Fibroblast of lung (primary cell): Measurements from ENCODE around the gene IGFN1. TPM values are rescaled to one million over a fixed set of nuclear protein-coding genes. Genes with fewer than 3 reads are reported as not detected.

Experiments
- DNase-seq, 2 donors: peaks; one replicate each; pipeline versions ENCODE4 v3.0.0 to v3.0.0-alpha.2; 2010; ENCODE audit warnings: low read depth in 2 of 2
- H2AFZ ChIP-seq: 2 replicates; pipeline ENCODE4 v1.5.1; 2012; ENCODE audit warnings: low read length, control low read depth, inconsistent platforms
- H3K27ac ChIP-seq: 2 replicates; pipeline ENCODE4 v1.5.1; 2011; ENCODE audit warnings: low read length, control low read depth; ENCODE audit not compliant: insufficient read depth
- H3K27me3 ChIP-seq: 2 replicates; pipeline ENCODE4 v1.5.1; 2011; ENCODE audit warnings: mild to moderate bottlenecking, low read length; ENCODE audit not compliant: control insufficient read depth, insufficient read depth
- H3K36me3 ChIP-seq: 2 replicates; pipeline ENCODE4 v1.5.1; 2011; ENCODE audit warnings: low read length; ENCODE audit not compliant: control insufficient read depth, insufficient read depth
- H3K4me1 ChIP-seq: 2 replicates; pipeline ENCODE4 v1.5.1; 2011; ENCODE audit warnings: low read length; ENCODE audit not compliant: control insufficient read depth, insufficient read depth; ENCODE audit errors: extremely low read depth
- H3K4me2 ChIP-seq: 2 replicates; pipeline ENCODE4 v1.5.1; 2011; ENCODE audit warnings: low read length, control low read depth; ENCODE audit not compliant: insufficient read depth; ENCODE audit errors: extremely low read depth
- H3K4me3 ChIP-seq, 4 experiments: fragments of 200-600 bp in 1 of 4; sonication (generic) in 1 of 4; replicated peaks in 1 of 4; 2 replicates each; pipeline ENCODE4 v1.5.1; 2011 to 2016; ENCODE audit warnings: low read length in 4 of 4, low read depth in 3 of 4, mild to moderate bottlenecking in 3 of 4, control low read depth in 2 of 4, inconsistent platforms in 1 of 4, mixed read lengths in 1 of 4; ENCODE audit not compliant: insufficient read depth in 1 of 4; ENCODE audit errors: control extremely low read depth in 1 of 4
- H3K79me2 ChIP-seq: 2 replicates; pipeline ENCODE4 v1.5.1; 2012; ENCODE audit warnings: mild to moderate bottlenecking, low read length, inconsistent platforms; ENCODE audit not compliant: control insufficient read depth, insufficient read depth
- H3K9ac ChIP-seq: 2 replicates; pipeline ENCODE4 v1.5.1; 2011; ENCODE audit warnings: mild to moderate bottlenecking, low read length, control low read depth; ENCODE audit not compliant: insufficient read depth
- H3K9me3 ChIP-seq: 2 replicates; pipeline ENCODE4 v1.5.1; 2012; ENCODE audit warnings: low read depth, low read length; ENCODE audit not compliant: control insufficient read depth, insufficient read depth
- H4K20me1 ChIP-seq: 2 replicates; pipeline ENCODE4 v1.5.1; 2011; ENCODE audit warnings: low read length; ENCODE audit not compliant: control insufficient read depth, insufficient read depth; ENCODE audit errors: extremely low read depth
- EZH2 ChIP-seq: IDR thresholded peaks from 2 replicates; pipeline ENCODE4 v1.5.1; 2012; ENCODE audit warnings: low read length, control low read depth, mild to moderate bottlenecking; ENCODE audit errors: missing control alignments
- polyA plus RNA-seq, 2 donors: library from polyadenylated mRNA; depleted of rRNA in 1 of 2; stranded (reverse) in 1 of 2; unstranded in 1 of 2; fragments of >200 nt; gene quantifications; 2 replicates each; pipeline ENCODE4 v1.2.1, GENCODE V29; 2011 to 2012; ENCODE audit warnings: missing spikeins in 1 of 2
- total RNA-seq: library from RNA; depleted of rRNA; stranded (reverse); fragments of >200 nt; gene quantifications from 2 replicates; pipeline ENCODE4 v1.2.1, GENCODE V29; 2014
- TF ChIP-seq, protein P1 (sequence below), 2 donors: IDR thresholded peaks in 1 of 2; conservative IDR thresholded peaks in 1 of 2; 1 replicate in 1 of 2; 2 replicates in 1 of 2; pipeline ENCODE4 v1.5.1; 2011 to 2012; ENCODE audit warnings: low read length in 2 of 2, control low read depth in 1 of 2, inconsistent platforms in 1 of 2, low read depth in 1 of 2, mild to moderate bottlenecking in 1 of 2

Gene IGFN1
- total and polyA plus RNA-seq, 2 donors (not counting 1 experiment from before 2014, with no cell fraction given), result 0.17 TPM; not detected in 1

DNA sequence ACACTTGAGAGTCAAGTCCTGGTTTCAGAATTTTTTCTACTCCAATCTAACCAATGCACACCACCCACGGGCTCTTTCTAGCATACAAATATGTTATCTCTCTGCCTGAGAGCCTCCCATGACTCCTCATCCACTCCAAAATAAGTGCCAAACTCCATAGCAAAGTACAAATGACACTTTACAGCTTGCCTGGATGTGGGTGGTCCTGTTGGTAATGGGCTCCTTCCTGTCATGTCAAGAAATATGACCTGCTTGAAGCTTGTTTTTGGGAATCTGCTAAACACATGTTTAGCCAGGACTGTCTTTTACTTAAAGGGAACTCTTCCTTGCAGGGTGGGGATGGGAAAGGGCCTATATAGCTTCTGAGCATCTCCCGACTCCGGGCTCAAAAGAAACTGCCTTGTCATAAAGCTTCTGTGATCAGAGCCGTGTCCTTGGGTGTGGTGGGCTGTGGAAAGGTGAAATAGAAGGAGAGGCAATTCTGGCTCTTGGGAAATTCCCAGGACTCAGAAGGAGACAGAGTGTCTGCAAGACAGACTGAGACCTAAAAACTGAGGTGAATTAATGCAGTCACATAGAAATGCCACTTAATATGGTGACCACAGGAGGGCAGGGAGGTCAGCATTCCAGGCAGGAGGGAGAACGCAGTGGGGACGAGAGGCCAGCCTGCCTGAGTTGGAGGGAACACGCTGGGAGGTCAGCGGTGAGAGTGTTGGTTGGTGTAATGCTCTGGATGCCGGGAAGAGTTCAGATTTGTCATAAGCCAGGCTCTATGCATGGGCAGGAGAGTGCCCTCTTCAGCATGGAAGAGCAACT, 6.1 kb upstream of the IGFN1 start:
- no peaks in the 10 kb centered on the region for H3K36me3 ChIP-seq
- H3K4me2 ChIP-seq, result no peak overlapping the region
- no peak overlapping the region for H3K9ac ChIP-seq
- H4K20me1 ChIP-seq, result no peaks in the 10 kb centered on the region
- no peak overlapping the region for H3K27ac ChIP-seq
- no peak overlapping the region for H2AFZ ChIP-seq
- H3K4me3 ChIP-seq, result no peak overlapping the region
- no peak for TF ChIP-seq EZH2
- TF ChIP-seq, protein P1, sequence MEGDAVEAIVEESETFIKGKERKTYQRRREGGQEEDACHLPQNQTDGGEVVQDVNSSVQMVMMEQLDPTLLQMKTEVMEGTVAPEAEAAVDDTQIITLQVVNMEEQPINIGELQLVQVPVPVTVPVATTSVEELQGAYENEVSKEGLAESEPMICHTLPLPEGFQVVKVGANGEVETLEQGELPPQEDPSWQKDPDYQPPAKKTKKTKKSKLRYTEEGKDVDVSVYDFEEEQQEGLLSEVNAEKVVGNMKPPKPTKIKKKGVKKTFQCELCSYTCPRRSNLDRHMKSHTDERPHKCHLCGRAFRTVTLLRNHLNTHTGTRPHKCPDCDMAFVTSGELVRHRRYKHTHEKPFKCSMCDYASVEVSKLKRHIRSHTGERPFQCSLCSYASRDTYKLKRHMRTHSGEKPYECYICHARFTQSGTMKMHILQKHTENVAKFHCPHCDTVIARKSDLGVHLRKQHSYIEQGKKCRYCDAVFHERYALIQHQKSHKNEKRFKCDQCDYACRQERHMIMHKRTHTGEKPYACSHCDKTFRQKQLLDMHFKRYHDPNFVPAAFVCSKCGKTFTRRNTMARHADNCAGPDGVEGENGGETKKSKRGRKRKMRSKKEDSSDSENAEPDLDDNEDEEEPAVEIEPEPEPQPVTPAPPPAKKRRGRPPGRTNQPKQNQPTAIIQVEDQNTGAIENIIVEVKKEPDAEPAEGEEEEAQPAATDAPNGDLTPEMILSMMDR (conservative IDR thresholded peaks at IDR 0.05 in 1 of 2, IDR thresholded peaks at IDR 0.05 in 1 of 2; ENCODE audit: low read depth in 1 of 2, low read length in 2 of 2), result peak; percentile 70 to 89
- peaks cover 10% of the 10 kb centered on the region for H3K27me3 ChIP-seq
- H3K4me1 ChIP-seq, result peaks cover 5% of the 10 kb centered on the region
- no peaks in the 10 kb centered on the region for H3K9me3 ChIP-seq
- H3K79me2 ChIP-seq, result no peaks in the 10 kb centered on the region
- peak; percentile 83 to 84 for DNase-seq

GRCh38 chr1:201185123-201185453, 5.5 kb upstream of the IGFN1 start:
- TF ChIP-seq EZH2, result no peak
- TF ChIP-seq, protein P1 (conservative IDR thresholded peaks at IDR 0.05 in 1 of 2, IDR thresholded peaks at IDR 0.05 in 1 of 2; ENCODE audit: low read depth in 1 of 2, low read length in 2 of 2), result no peak
- no peak overlapping the region for H3K4me2 ChIP-seq
- H3K4me1 ChIP-seq, result peaks cover 5% of the 10 kb centered on the region
- no peak overlapping the region for H3K4me3 ChIP-seq
- no peak overlapping the region for H3K27ac ChIP-seq
- DNase-seq, result no peak
- no peak overlapping the region for H2AFZ ChIP-seq
- H3K36me3 ChIP-seq, result no peaks in the 10 kb centered on the region
- H4K20me1 ChIP-seq, result no peaks in the 10 kb centered on the region
- peaks cover 6% of the 10 kb centered on the region for H3K27me3 ChIP-seq
- H3K79me2 ChIP-seq, result no peaks in the 10 kb centered on the region
- no peaks in the 10 kb centered on the region for H3K9me3 ChIP-seq
- no peak overlapping the region for H3K9ac ChIP-seq

DNA sequence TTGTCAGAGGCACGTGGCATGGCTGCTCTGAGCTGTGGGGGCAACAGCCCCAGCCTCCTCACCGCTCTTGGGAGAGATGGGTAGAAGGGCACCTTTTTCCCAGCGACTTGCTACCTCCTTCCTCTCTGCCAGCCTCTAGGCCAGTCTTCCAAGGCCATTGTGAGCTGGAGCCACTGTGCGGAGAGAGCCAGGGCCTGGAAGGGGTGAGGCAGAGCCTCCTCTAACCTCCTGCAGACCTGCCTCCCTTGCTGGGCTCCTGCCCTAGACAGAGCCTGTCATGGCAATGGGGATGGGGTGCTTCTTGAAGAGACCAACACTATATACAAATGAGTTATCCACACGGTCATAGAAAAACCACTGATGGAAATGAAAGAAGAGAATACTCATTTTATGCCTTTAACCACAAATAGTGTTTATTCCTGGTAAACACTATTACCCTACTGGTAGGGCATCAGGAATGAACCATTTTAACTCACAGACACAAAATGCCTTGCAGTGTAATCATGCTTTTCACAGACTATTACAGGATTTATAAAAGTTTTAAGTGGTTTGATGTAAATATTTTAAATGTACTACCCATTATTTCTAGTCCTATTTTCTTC, 5.0 kb upstream of the IGFN1 start:
- Histone ChIP-seq H2AFZ (no peak overlapping the region), H3K4me3 (no peak overlapping the region), H3K27ac (no peak overlapping the region), H3K4me1 (peaks cover 5% of the 10 kb centered on the region), H3K36me3 (no peaks in the 10 kb centered on the region), H3K27me3 (peaks cover 4% of the 10 kb centered on the region), H3K9ac (no peak overlapping the region), H3K4me2 (no peak overlapping the region), H3K79me2 (no peaks in the 10 kb centered on the region), H4K20me1 (no peaks in the 10 kb centered on the region), H3K9me3 (no peaks in the 10 kb centered on the region)
- no peak for TF ChIP-seq EZH2
- TF ChIP-seq, protein P1 (conservative IDR thresholded peaks at IDR 0.05 in 1 of 2, IDR thresholded peaks at IDR 0.05 in 1 of 2; ENCODE audit: low read depth in 1 of 2, low read length in 2 of 2), result no peak
- no peak for DNase-seq
